ENCODE data around the gene RBM22.

The RBM22 gene

DNA sequence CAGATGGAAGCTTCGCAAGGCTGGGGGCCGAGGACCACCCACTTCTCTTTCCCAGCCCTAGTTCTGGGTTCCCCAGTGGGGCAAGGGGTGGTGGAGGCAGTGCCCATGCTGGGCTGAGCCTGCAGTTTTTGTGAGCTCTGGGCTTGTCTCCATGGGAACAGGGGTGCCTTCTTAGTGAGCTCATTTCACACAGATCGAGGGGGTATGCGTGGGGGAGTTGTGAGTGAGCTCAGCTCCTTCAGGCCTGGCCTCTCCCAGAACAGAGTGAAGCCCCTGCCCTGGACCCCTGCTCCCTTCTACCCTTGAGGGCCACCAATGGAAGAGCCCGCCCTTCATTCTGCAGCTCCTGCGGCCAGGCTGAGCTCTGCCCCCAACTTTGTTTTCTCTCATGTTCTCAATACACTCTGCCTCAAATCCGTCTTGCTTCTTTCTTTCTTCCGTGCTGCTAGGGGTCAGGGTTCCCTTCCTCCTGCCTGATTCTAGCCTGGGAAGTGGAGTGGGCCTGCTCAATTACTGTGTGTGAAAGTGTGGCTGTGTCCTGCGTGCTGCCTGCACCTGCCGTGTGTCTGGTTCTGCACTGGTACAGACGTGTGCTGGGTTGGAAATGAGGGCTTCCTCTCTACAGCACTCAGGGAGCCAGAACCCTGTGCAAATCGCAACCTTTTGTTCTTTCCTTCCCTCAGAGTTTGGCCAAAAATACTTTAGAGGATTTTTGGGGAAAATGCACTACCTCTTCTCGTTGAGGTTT is 48.8 kb downstream of the RBM22 start:
- FAIRE-seq, result no peak

DNA sequence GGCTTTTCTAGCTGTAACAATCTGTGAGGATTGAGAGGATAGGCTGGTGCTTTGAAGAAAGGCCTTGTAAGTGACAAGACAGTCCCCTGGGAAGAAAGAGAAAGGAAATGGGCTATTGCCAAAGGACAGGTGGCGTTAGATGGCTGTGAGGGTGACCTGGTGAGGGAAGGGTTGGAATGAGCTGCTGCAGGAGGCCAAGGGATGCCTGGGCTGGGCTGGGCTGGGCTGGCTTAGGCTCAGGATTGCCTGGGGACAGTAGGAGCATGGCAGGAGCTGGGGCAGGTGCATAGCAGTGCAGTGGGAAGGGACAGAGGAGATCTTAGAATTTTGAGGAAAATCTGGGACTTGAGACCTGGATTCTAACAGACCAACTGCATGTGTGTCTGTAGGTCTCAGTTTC is 49.5 kb downstream of the RBM22 start:
- no peak for FAIRE-seq

DNA sequence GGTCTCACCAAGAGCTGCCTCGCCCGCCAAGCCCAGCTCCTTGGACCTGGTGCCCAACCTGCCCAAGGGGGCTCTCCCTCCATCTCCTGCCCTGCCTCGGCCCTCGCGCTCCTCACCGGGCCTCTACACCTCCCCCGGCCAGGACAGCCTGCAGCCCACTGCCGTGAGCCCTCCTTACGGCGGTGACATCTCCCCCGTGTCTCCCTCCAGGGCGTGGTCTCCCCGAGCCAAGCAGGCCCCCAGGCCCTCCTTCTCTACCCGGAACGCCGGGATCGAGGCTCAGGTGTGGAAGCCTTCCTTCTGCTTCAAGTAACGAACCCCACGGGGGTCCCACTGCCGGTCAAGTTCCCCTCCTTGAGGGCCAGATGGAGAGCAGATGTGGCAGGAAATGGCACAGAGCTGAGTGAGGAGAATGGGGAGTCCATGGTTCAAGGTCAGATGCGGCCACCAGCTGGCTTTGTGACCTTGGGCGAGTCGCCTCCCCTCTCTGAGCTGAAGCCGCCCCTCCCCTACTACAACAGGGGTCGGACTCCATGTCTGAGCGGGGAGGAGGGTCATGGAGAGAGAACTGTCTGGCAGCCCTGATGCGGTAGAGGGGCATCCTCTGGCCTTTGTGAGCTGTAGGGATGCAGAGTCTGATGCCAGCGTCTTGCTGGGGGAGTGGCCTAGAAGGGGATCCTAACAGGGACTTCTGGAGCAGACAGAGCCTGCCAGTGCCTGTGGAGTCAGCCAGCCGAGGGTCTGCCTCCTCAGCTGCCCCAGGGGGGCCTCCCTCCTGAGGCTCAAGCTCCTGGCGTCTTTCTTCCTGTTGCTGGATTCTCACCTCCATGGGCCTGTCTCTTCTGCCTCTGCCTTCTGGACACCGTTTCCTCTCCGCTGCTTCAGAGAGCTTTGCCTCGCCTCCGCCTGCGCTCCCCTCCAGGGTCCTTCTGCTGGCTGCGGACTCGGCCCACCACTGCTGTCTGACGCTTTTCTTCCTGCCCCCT is 50.5 kb downstream of the RBM22 start:
- no peak for FAIRE-seq

DNA sequence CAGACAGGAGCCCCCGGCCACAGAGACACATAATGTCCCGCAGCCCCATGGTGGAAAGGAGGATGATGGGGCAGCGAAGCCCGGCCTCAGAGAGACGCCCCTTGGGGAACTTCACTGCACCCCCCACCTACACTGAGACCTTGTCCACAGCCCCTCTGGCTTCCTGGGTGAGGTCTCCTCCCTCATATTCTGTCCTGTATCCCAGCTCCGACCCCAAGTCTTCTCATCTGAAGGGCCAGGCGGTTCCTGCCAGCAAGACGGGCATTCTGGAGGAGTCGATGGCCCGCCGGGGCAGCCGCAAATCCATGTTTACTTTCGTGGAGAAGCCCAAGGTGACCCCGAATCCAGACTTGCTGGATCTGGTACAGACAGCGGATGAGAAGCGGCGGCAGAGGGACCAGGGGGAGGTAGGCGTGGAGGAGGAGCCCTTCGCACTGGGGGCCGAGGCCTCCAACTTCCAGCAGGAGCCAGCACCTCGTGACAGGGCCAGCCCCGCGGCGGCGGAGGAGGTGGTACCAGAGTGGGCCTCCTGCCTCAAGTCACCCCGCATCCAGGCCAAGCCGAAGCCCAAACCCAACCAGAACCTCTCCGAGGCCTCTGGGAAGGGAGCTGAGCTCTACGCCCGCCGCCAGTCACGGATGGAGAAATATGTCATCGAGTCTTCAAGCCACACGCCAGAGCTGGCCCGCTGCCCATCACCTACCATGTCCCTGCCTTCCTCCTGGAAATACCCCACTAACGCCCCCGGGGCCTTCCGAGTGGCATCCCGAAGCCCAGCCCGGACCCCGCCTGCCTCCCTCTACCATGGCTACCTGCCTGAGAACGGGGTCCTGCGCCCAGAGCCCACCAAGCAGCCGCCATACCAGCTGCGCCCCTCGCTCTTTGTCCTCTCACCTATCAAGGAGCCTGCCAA is 51.5 kb downstream of the RBM22 start:
- no peak for FAIRE-seq

DNA sequence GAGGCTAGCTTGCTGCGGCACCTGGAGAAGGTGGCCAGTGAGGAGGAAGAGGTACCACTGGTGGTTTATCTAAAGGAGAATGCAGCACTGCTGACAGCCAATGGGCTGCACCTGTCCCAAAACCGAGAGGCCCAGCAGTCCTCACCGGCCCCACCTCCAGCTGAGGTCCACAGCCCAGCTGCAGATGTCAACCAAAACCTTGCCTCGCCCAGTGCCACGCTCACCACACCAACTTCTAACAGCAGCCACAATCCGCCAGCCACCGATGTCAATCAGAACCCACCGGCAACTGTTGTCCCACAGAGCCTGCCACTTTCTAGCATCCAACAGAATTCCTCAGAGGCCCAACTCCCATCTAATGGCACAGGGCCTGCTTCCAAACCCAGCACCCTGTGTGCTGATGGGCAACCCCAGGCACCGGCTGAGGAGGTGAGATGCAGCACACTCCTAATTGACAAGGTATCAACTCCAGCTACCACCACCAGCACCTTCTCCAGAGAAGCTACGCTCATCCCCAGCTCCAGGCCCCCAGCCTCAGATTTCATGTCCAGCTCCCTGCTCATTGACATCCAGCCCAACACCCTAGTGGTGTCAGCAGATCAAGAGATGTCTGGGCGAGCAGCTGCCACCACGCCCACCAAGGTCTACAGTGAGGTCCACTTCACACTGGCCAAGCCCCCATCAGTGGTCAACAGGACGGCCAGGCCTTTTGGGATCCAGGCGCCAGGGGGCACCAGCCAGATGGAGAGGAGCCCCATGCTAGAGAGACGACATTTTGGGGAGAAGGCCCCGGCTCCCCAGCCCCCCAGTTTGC is 52.4 kb downstream of the RBM22 start:
- FAIRE-seq, result no peak

DNA sequence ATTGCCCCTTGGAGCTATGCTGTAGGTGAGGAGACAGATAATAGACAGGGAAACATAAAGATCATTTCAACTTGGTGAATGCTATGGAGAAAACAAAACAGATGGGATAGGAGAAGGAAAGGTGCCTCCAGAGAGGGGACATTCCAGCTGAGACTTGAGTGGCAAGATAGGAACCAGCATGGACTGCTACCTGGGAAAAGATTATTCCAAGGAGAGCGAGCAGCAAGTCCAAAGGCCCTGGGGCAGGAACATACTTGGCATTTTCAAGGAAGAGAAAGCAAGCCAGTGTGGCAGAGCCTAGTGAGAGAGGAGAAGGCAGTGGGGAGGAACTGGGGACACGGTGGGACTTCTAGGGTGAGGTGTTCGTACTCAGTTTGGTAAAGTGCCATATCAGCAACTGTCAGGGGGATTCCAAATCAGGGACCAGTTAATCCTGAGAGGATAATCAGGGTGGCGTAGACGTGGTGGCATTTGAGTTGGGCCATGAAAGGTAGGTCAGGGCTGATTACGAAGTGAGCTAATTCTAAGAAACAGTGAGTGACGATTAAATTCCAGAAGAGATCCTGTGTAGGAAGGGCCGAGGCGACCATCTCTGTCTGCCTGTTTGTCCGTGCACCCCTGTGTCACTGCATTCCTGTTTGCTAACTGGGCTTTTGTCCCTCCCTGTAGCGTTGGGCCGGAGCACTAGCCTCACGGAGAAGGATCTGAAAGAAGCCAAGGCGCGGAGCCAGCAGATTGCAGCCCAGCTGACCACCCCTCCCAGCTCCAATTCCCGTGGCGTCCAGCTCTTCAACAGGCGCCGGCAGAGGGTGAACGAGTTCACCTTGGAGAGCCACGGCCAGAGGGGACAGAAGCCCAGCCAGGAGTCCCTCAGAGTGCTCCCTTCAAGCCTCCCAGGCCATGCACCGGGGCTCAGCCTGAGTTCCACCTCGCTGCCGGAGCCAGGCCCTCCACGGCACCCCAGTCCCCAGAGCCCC is 53.3 kb downstream of the RBM22 start:
- FAIRE-seq, result no peak

DNA sequence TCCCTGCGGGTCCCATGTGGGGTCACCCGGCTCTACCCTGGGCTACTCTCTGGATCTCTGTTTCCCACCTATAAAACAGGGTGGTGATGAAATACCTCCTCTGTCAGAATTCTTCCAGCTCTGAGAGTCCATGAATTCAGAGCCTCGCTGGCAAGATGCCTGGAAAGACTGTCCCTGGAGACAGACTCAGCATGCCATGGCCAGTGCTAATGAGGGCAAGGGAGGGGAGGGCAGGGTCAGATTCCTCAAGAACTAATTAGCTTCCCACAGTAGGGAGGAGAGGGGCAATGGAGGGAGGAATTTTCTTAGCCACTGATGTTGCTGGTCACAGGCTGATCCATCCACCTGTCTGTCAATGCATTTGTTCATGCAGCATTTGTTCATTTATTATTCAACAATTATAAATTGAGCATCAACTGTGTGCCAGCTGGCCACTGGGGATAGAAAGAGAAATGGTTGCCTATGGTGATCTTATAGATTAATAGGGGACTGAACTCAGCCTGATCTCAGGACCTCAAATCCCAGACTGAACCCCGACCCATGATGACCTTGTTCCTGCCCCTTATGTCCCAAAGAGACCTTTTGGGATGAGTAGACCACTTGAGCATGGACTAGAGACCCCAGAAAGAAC is 55.7 kb downstream of the RBM22 start:
- FAIRE-seq, result no peak

DNA sequence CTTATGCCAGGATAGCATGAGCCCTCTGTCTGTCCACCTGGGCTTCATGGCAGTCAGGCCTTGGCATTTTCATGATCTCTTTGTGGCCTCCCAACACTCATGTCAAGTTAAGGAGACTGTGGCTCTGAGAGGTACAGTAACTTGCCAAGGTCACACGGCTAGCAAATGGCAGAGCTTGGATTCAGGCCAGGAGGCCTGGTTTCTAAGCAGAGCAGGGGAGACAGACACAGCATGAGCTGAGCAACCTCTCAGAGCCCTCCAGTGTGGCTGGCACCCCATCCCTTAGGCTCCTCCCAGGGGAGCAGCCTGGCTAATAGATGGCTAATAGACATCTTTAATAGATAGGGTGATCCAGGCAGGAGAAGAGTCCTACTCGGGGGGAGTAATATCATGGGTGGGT is 56.3 kb downstream of the RBM22 start:
- no peak for FAIRE-seq

DNA sequence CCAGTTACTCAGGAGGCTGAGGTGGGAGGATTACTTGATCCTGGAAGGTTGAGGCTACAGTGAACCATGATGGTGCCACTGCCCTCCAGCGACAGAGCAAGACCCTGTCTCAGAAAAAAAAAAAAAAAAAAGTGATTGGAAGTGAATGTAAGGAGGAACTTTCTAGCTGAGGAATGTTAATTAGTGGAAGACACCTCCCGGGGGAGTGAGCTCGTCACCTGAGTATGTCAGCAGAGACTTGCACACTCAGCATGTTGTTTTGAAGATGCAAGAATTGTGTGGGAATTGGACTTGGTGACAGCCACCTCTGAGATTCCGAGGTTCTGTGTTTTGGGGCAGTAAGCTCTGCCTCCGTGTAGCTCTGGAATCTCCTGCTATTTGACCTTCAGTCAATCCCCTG is 56.8 kb downstream of the RBM22 start:
- FAIRE-seq, result no peak

DNA sequence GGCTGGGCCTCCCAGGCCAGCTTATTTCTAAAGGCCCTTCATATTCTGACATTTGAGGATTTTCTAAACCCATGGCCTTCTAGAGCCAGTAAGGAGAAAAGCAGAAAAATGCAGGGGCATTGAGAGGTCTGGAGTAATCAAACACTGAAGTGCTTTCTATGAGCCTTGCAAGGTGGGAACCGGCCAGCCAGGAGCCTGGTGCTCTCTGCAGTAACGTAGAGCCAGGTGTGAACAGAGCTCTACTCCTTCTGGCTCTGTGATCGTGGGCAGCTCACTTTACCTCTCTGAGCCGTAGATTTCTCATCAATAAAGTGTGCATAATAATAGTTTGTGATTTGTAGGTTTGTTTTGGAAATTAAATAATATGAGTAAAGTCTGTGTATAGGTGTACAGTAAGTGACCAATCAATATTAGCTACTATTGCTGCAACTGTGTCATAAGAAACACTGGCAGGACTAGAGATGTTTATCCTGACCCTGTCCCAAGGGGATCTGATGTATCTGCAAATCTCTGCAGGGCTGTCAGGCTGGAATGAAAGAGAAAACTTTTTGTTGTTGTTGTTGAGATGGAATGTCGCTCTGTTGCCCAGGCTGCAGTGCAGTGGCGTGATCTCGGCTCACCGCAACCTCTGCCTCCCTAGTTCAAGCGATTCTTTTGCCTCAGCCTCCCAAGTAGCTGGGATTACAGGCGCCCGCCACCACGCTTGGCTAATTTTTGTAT is 57.7 kb downstream of the RBM22 start:
- no peak for FAIRE-seq

DNA sequence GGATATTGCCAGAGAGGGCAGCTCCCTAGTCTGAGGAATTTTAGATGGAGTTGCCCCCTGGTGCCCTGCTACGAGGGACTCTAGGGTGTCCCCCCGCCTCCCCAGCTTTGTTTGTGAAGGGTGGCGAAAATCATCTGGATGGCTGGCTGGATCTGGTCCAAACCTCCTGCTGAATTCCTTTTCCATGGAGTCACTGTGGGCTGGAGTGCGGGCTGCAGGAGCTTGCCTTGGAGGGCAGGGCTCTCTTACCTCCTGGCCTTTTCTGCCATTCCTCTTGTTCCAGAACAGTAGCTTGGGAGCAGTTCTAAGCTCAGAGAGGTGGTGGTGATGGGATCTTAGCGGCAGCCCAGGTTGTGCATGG is 58.3 kb downstream of the RBM22 start:
- FAIRE-seq, result no peak

DNA sequence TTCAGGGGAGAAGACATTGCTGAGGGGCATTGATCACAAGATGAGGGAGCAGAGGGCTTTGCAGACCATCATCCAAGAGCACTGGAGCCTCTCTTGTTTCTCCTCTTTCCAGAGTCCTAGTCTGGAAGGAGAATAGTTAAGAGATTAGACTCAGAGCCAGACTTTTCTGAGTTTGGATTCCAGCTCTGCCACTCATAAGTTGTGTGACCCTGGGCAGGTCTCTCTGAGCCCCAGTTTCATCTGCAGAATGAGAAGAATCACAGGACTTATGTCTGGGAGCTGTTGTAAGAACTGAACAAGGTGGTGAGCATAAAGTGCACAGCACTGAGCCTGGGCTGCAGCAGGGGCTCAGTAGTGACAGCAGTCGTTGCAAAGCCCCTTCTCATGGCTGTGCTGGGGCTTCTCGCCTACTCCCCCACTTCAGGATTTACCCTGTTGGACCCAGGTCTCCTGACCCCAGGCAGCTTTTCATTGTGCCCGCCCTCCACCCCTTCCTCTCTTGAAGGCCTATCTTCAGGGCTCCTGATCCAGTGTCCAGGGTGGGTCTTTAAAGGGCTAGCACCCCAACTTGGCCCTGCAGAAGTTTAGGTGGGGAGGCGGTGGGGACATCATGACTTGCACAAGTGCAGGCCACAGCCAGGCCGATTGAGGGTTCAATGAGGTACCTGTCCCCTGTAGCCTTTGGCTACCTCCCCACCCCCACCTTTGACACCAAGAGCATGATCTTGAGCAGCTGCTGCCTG is 58.9 kb downstream of the RBM22 start:
- no peak for FAIRE-seq

DNA sequence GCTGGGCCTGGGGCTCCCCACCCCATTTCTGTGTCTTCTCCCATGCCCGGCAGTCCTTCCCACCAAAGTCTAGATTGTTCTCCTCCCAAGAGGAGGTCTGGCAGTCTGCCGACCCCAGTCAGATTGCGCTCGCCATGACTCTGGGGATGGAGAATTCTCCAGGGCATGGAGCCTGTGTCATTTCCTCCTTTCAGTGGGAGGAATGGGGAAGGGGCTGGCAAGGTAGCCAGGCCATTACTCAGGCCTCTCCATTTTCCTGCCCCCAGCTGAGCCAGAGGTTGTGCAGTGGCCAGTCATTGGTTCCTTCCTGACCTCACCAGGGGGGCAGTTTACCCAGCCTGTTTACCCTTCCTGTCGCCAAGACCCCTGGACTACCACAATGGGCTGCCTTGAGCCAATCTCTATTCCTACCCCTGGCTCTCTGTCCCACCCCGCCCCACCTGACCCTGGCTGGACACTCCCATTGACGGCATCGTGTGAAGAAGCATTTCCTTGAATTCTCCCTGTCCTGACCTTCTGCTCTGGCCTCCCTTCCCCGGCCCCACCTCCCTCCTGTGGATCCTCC is 59.8 kb downstream of the RBM22 start:
- no peak for FAIRE-seq

Measured in endometrium (tissue), 2 donors.